ENCODE results near the gene MGAT4B.

Gene MGAT4B

DNA sequence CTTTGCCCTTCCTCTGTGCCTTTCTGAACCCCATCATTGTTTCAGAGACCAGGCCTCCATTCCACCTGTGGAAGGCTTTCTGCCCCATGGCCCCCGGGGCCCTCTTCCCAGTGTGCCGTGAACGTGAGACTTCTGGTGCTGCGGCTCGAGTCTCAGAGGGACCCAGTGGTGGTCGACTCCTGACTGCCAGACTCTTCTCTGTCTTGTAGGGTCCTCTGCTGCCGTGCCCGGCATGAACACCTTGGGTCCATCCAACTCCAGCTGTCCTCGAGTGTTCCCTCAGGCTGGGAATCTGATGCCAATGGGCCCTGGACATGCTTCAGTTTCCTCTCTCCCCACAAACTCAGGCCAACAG, 33.0 kb downstream of the MGAT4B start:
- CTCF ChIA-PET, result interaction anchor here (0.8 kb wide), 1 partner anchor 10 kb away, joined by 4 read pairs; no protein-coding TSS in a partner anchor
- H3K4me3 ChIP-seq (ENCODE audit: control insufficient read depth in 1 of 7, extremely low read depth in 1 of 7, insufficient read depth in 4 of 7, low read depth in 2 of 7, low read length in 6 of 7), result no peak overlapping the region
- WGBS (ENCODE audit: insufficient coverage), result 97% methylated on average over 9 of the region's 9 CpGs
- POLR2A ChIA-PET, result no interaction called here
- H3K27ac ChIP-seq (ENCODE audit: insufficient read depth in 1 of 2, low read depth in 1 of 2, low read length in 2 of 2, poor library complexity in 1 of 2, severe bottlenecking in 2 of 2), result no peak overlapping the region
- no peak for DNase-seq
- H3K36me3 ChIP-seq (ENCODE audit: control insufficient read depth in 4 of 4, insufficient read depth in 4 of 4, low read length in 3 of 4), result peaks cover 24 to 86% (median 61%) of the 10 kb centered on the region in 4 experiments
- H3K9me3 ChIP-seq (ENCODE audit: control extremely low read depth in 1 of 5, control insufficient read depth in 4 of 5, insufficient read depth in 2 of 5, low read depth in 1 of 5, low read length in 4 of 5), result no peaks in the 10 kb centered on the region
- H3K4me1 ChIP-seq (ENCODE audit: control extremely low read depth in 1 of 4, control insufficient read depth in 4 of 4, insufficient read depth in 4 of 4, low read length in 3 of 4), result peaks cover 0 to 34% (median 15%) of the 10 kb centered on the region in 4 experiments
- H3K27me3 ChIP-seq (replicated peaks in 2 of 5; ENCODE audit: control insufficient read depth in 4 of 5, insufficient read depth in 5 of 5, low read length in 4 of 5), result no peaks in the 10 kb centered on the region

- POLR2A ChIA-PET, result no interaction called here
- CTCF ChIA-PET, result interaction anchor here (2.1 to 12.6 kb wide), 3 partner anchors 8 to 23 kb away, joined by 7 to 211 read pairs (median 139); partner anchors contain the start of gene LTC4S
- no CpG with 5 or more reads among the region's 6 CpGs for WGBS (ENCODE audit: insufficient coverage)
- Histone ChIP-seq H3K27me3 (replicated peaks in 2 of 5; ENCODE audit: control insufficient read depth in 4 of 5, insufficient read depth in 5 of 5, low read length in 4 of 5) (no peaks in the 10 kb centered on the region), H3K4me1 (ENCODE audit: control extremely low read depth in 1 of 4, control insufficient read depth in 4 of 4, insufficient read depth in 4 of 4, low read length in 3 of 4) (peaks cover 2 to 31% (median 11%) of the 10 kb centered on the region in 4 experiments), H3K27ac (ENCODE audit: insufficient read depth in 1 of 2, low read depth in 1 of 2, low read length in 2 of 2, poor library complexity in 1 of 2, severe bottlenecking in 2 of 2) (no peak overlapping the region), H3K36me3 (ENCODE audit: control insufficient read depth in 4 of 4, insufficient read depth in 4 of 4, low read length in 3 of 4) (peaks cover 24 to 81% (median 61%) of the 10 kb centered on the region in 4 experiments), H3K9me3 (ENCODE audit: control extremely low read depth in 1 of 5, control insufficient read depth in 4 of 5, insufficient read depth in 2 of 5, low read depth in 1 of 5, low read length in 4 of 5) (no peaks in the 10 kb centered on the region), H3K4me3 (ENCODE audit: control insufficient read depth in 1 of 7, extremely low read depth in 1 of 7, insufficient read depth in 4 of 7, low read depth in 2 of 7, low read length in 6 of 7) (no peak overlapping the region)
- DNase-seq, result no peak
Measured at GRCh38 chr5:179772351-179772750, 34.3 kb downstream of the MGAT4B start.

- ChIA-PET CTCF (interaction anchor here (0.9 to 12.6 kb wide), 5 partner anchors 8 to 42 kb away, joined by 3 to 211 read pairs (median 7); partner anchors contain the start of gene LTC4S), POLR2A (no interaction called here)
- Histone ChIP-seq H3K4me1 (ENCODE audit: control extremely low read depth in 1 of 4, control insufficient read depth in 4 of 4, insufficient read depth in 4 of 4, low read length in 3 of 4) (peaks cover 10 to 38% (median 19%) of the 10 kb centered on the region in 4 experiments), H3K27ac (ENCODE audit: insufficient read depth in 1 of 2, low read depth in 1 of 2, low read length in 2 of 2, poor library complexity in 1 of 2, severe bottlenecking in 2 of 2) (no peak overlapping the region), H3K27me3 (replicated peaks in 2 of 5; ENCODE audit: control insufficient read depth in 4 of 5, insufficient read depth in 5 of 5, low read length in 4 of 5) (no peaks in the 10 kb centered on the region), H3K4me3 (ENCODE audit: control insufficient read depth in 1 of 7, extremely low read depth in 1 of 7, insufficient read depth in 4 of 7, low read depth in 2 of 7, low read length in 6 of 7) (no peak overlapping the region), H3K9me3 (ENCODE audit: control extremely low read depth in 1 of 5, control insufficient read depth in 4 of 5, insufficient read depth in 2 of 5, low read depth in 1 of 5, low read length in 4 of 5) (no peaks in the 10 kb centered on the region), H3K36me3 (ENCODE audit: control insufficient read depth in 4 of 4, insufficient read depth in 4 of 4, low read length in 3 of 4) (peaks cover 24 to 84% (median 59%) of the 10 kb centered on the region in 4 experiments)
- peak in 2 of 3 donors; percentile 62 to 76 for DNase-seq
- WGBS (ENCODE audit: insufficient coverage), result 67% methylated on average over 4 of the region's 4 CpGs
Measured at GRCh38 chr5:179771311-179771895, 35.3 kb downstream of the MGAT4B start.

DNA sequence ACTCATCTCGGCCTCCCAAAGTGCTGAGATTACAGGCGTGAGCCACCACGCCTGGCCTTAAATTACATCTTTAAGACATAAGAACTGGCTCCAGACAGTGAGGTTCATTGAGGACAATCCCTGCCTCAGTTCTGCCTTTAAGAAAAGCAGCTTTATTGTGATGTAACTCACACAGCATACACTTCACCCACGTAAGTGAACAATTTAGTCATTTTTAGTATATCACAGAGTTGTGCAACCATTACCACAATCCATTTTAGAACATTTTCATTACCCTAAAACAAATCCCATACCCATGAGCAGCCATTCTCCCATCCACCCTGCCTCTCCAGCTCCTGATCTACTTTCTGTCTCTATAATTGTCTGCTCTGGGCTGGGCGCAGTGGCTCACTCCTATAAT, 36.9 kb downstream of the MGAT4B start:
- POLR2A ChIA-PET, result no interaction called here
- WGBS (ENCODE audit: insufficient coverage), result 100% methylated on average over 4 of the region's 5 CpGs
- no peak for DNase-seq
- Histone ChIP-seq H3K27ac (ENCODE audit: insufficient read depth in 1 of 2, low read depth in 1 of 2, low read length in 2 of 2, poor library complexity in 1 of 2, severe bottlenecking in 2 of 2) (no peak overlapping the region), H3K9me3 (ENCODE audit: control extremely low read depth in 1 of 5, control insufficient read depth in 4 of 5, insufficient read depth in 2 of 5, low read depth in 1 of 5, low read length in 4 of 5) (no peaks in the 10 kb centered on the region), H3K36me3 (ENCODE audit: control insufficient read depth in 4 of 4, insufficient read depth in 4 of 4, low read length in 3 of 4) (peaks cover 20 to 81% (median 55%) of the 10 kb centered on the region in 4 experiments), H3K4me3 (ENCODE audit: control insufficient read depth in 1 of 7, extremely low read depth in 1 of 7, insufficient read depth in 4 of 7, low read depth in 2 of 7, low read length in 6 of 7) (no peak overlapping the region), H3K27me3 (replicated peaks in 2 of 5; ENCODE audit: control insufficient read depth in 4 of 5, insufficient read depth in 5 of 5, low read length in 4 of 5) (no peaks in the 10 kb centered on the region), H3K4me1 (ENCODE audit: control extremely low read depth in 1 of 4, control insufficient read depth in 4 of 4, insufficient read depth in 4 of 4, low read length in 3 of 4) (peaks cover 10 to 49% (median 34%) of the 10 kb centered on the region in 4 experiments)
- CTCF ChIA-PET, result interaction anchor here (0.8 to 12.6 kb wide), 7 partner anchors 10 to 32 kb away, joined by 3 to 211 read pairs (median 4); partner anchors contain the start of gene LTC4S

DNA sequence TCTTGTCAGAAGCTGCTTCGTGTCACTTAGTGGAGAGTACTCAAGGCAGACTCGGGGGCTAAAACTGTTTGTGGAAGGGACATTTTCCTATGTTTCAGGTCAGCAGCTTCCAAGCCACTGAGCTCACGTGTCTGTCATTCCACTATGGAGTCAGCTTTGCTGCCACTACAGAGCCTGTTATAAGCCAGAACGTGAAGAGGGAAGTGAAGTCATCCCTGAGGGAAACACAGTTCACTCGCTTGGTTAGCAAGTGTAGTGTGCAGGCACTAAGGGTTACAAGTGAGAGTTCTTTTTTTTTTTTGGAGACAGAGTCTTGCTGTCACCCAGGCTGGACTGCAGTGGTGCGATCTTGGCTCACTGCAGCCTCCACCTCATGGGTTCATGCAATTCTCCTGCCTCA, 37.4 kb downstream of the MGAT4B start:
- 85% methylated on average over 5 of the region's 6 CpGs for WGBS (ENCODE audit: insufficient coverage)
- no peaks in the 10 kb centered on the region for H3K9me3 ChIP-seq (ENCODE audit: control extremely low read depth in 1 of 5, control insufficient read depth in 4 of 5, insufficient read depth in 2 of 5, low read depth in 1 of 5, low read length in 4 of 5)
- no peak overlapping the region for H3K27ac ChIP-seq (ENCODE audit: insufficient read depth in 1 of 2, low read depth in 1 of 2, low read length in 2 of 2, poor library complexity in 1 of 2, severe bottlenecking in 2 of 2)
- H3K4me3 ChIP-seq (ENCODE audit: control insufficient read depth in 1 of 7, extremely low read depth in 1 of 7, insufficient read depth in 4 of 7, low read depth in 2 of 7, low read length in 6 of 7), result no peak overlapping the region
- CTCF ChIA-PET, result interaction anchor here (1.0 to 12.6 kb wide), 7 partner anchors 9 to 66 kb away, joined by 3 to 211 read pairs (median 4); partner anchors contain the start of gene LTC4S
- H3K36me3 ChIP-seq (ENCODE audit: control insufficient read depth in 4 of 4, insufficient read depth in 4 of 4, low read length in 3 of 4), result peaks cover 20 to 76% (median 52%) of the 10 kb centered on the region in 4 experiments
- no peak for DNase-seq
- peaks cover 10 to 49% (median 34%) of the 10 kb centered on the region in 4 experiments for H3K4me1 ChIP-seq (ENCODE audit: control extremely low read depth in 1 of 4, control insufficient read depth in 4 of 4, insufficient read depth in 4 of 4, low read length in 3 of 4)
- H3K27me3 ChIP-seq (replicated peaks in 2 of 5; ENCODE audit: control insufficient read depth in 4 of 5, insufficient read depth in 5 of 5, low read length in 4 of 5), result no peaks in the 10 kb centered on the region
- POLR2A ChIA-PET, result no interaction called here

DNA sequence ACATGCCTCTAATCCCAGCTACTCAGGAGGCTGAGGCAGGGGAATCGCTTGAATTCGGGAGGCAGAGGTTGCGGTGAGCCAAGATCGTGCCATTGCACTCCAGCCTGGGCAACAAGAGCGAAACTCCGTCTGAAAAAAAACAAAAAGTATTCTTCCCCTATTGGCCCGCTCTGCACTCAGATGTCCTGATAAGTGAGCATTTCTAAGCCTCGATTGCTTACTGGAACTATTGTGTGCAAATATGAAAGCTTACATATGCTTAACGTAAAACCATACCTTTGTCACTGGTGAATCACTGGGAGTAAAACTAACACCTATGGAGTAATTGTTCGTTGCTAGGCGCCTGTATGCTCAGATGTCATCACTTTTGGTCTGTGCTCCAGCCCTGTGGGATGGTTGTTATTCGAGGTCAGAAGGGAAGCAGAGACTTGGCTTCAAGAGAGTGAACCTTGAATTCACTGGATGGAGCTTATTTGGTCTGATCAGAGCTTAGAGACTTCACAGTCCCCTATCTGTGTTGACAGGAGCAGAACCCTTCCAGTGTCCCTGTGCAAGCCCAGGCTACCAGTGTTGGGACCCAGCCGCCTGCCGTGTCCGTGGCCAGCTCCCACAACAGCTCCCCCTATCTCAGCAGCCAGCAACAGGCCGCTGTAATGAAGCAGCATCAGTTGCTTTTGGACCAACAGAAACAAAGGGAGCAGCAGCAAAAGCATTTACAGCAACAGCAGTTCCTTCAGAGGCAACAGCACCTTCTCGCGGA, 38.2 kb downstream of the MGAT4B start:
- Histone ChIP-seq H3K9me3 (ENCODE audit: control extremely low read depth in 1 of 5, control insufficient read depth in 4 of 5, insufficient read depth in 2 of 5, low read depth in 1 of 5, low read length in 4 of 5) (no peaks in the 10 kb centered on the region), H3K4me1 (ENCODE audit: control extremely low read depth in 1 of 4, control insufficient read depth in 4 of 4, insufficient read depth in 4 of 4, low read length in 3 of 4) (peaks cover 10 to 56% (median 37%) of the 10 kb centered on the region in 4 experiments), H3K27me3 (replicated peaks in 2 of 5; ENCODE audit: control insufficient read depth in 4 of 5, insufficient read depth in 5 of 5, low read length in 4 of 5) (no peaks in the 10 kb centered on the region), H3K4me3 (ENCODE audit: control insufficient read depth in 1 of 7, extremely low read depth in 1 of 7, insufficient read depth in 4 of 7, low read depth in 2 of 7, low read length in 6 of 7) (no peak overlapping the region), H3K27ac (ENCODE audit: insufficient read depth in 1 of 2, low read depth in 1 of 2, low read length in 2 of 2, poor library complexity in 1 of 2, severe bottlenecking in 2 of 2) (no peak overlapping the region), H3K36me3 (ENCODE audit: control insufficient read depth in 4 of 4, insufficient read depth in 4 of 4, low read length in 3 of 4) (peaks cover 20 to 71% (median 45%) of the 10 kb centered on the region in 4 experiments)
- DNase-seq, result peak in 1 of 3 donors; percentile 33
- ChIA-PET POLR2A (no interaction called here), CTCF (interaction anchor here (0.8 to 12.6 kb wide), 6 partner anchors 9 to 65 kb away, joined by 3 to 211 read pairs (median 6); partner anchors contain the start of gene LTC4S)
- WGBS (ENCODE audit: insufficient coverage), result 97% methylated on average over 17 of the region's 18 CpGs
